IMR-90 (cell line): Measurements from ENCODE around the gene KIF1A. TPM values are rescaled to one million over a fixed set of nuclear protein-coding genes. Genes with fewer than 3 reads are reported as not detected.

Source experiments
- ATAC-seq: fragments of 200-7000 bp; cut with Tn5 transposase; 2 replicates; pipeline ENCODE4 v1.9.1; 2020; ENCODE audit warnings: low read depth, mild to moderate bottlenecking, moderate library complexity
- BruUV-seq: library from RNA; stranded (reverse); fragments of 400-500 nt; replicated peaks from 2 replicates; lab custom pipeline; 2021; lab: Mats Ljungman, UMichigan
- CTCF ChIA-PET: fragments of 300-600 bp; formaldehyde crosslinking; extraction: SDS; loops from one replicate; lab custom pipeline; 2021; ENCODE audit warnings: antibody characterized with exemption; lab: Yijun Ruan, JAX
- POLR2A ChIA-PET: fragments of 300-600 bp; sonication (Branson Sonifier 250); formaldehyde crosslinking; loops from one replicate; lab custom pipeline; 2022; ENCODE audit warnings: antibody characterized with exemption; ENCODE audit not compliant: unreplicated experiment; lab: Charles Lee
- DNase-seq: peaks from one replicate; pipeline ENCODE4 v3.0.0; 2013
- H2AFZ ChIP-seq: replicated peaks from 2 replicates; pipeline ENCODE3; 2013; ENCODE audit warnings: low read length, mild to moderate bottlenecking; ENCODE audit not compliant: poor library complexity
- H2AK5ac ChIP-seq: 2 replicates; pipeline ENCODE4 v1.6.1; 2013; ENCODE audit warnings: low read depth, low read length, inconsistent platforms
- H2AK9ac ChIP-seq: replicated peaks from 2 replicates; pipeline ENCODE3; 2013; ENCODE audit warnings: mild to moderate bottlenecking, low read depth, low read length, moderate library complexity; ENCODE audit not compliant: poor library complexity
- H2BK120ac ChIP-seq: 2 replicates; pipeline ENCODE4 v1.6.1; 2013; ENCODE audit warnings: low read depth, low read length, inconsistent platforms
- H2BK15ac ChIP-seq: 3 replicates; pipeline ENCODE4 v1.6.1; 2013; ENCODE audit warnings: low read depth, low read length, inconsistent platforms
- H2BK20ac ChIP-seq: 2 replicates; pipeline ENCODE4 v1.6.1; 2013; ENCODE audit warnings: low read depth, mild to moderate bottlenecking, inconsistent platforms, low read length, moderate library complexity
- H2BK5ac ChIP-seq: 2 replicates; pipeline ENCODE4 v1.6.1; 2013; ENCODE audit warnings: mild to moderate bottlenecking, low read depth, low read length, inconsistent platforms; ENCODE audit not compliant: poor library complexity, severe bottlenecking
- H3K14ac ChIP-seq: replicated peaks from 2 replicates; pipeline ENCODE4 v1.6.1; 2013; ENCODE audit warnings: low read depth, low read length, inconsistent platforms
- H3K18ac ChIP-seq: 2 replicates; pipeline ENCODE4 v1.6.1; 2013; ENCODE audit warnings: low read depth, low read length, control low read depth
- H3K23ac ChIP-seq: 2 replicates; pipeline ENCODE4 v1.6.1; 2013; ENCODE audit warnings: low read depth, low read length, inconsistent platforms
- H3K27ac ChIP-seq: 2 replicates; pipeline ENCODE4 v1.5.1; 2013; ENCODE audit warnings: mild to moderate bottlenecking, control low read depth, low read length; ENCODE audit not compliant: insufficient read depth
- H3K27me3 ChIP-seq: 2 replicates; pipeline ENCODE4 v1.6.1; 2013; ENCODE audit warnings: low read length; ENCODE audit not compliant: control insufficient read depth, insufficient read depth
- H3K36me3 ChIP-seq: 2 replicates; pipeline ENCODE4 v1.6.1; 2013; ENCODE audit warnings: low read length, mixed read lengths; ENCODE audit not compliant: control insufficient read depth, insufficient read depth
- H3K4ac ChIP-seq: 2 replicates; pipeline ENCODE4 v1.6.1; 2013; ENCODE audit warnings: low read depth, low read length, inconsistent platforms
- H3K4me1 ChIP-seq: 2 replicates; pipeline ENCODE4 v1.6.1; 2013; ENCODE audit warnings: low read length, mixed read lengths; ENCODE audit not compliant: control insufficient read depth, insufficient read depth
- H3K4me2 ChIP-seq: 2 replicates; pipeline ENCODE4 v1.6.1; 2013; ENCODE audit warnings: low read depth, mild to moderate bottlenecking, control low read depth, low read length, moderate library complexity
- H3K4me3 ChIP-seq: 2 replicates; pipeline ENCODE4 v1.5.1; 2013; ENCODE audit warnings: low read depth, mild to moderate bottlenecking, control low read depth, low read length, moderate library complexity; ENCODE audit not compliant: insufficient read depth
- H3K56ac ChIP-seq: 2 replicates; pipeline ENCODE4 v1.6.1; 2013; ENCODE audit warnings: low read length, inconsistent platforms; ENCODE audit not compliant: insufficient read depth; ENCODE audit errors: extremely low read depth
- H3K79me1 ChIP-seq, 2 experiments: 2 replicates each; pipeline ENCODE4 v1.6.1; 2013; ENCODE audit warnings: low read length in 2 of 2, inconsistent platforms in 1 of 2, low read depth in 1 of 2
- H3K9ac ChIP-seq: 2 replicates; pipeline ENCODE4 v1.6.1; 2013; ENCODE audit warnings: low read depth, low read length, control low read depth
- H3K9me1 ChIP-seq: 2 replicates; pipeline ENCODE4 v1.6.1; 2013; ENCODE audit warnings: low read length, inconsistent platforms; ENCODE audit not compliant: insufficient read depth
- H3K9me3 ChIP-seq: 2 replicates; pipeline ENCODE4 v1.6.1; 2013; ENCODE audit warnings: low read length; ENCODE audit not compliant: control insufficient read depth, insufficient read depth
- H4K20me1 ChIP-seq: 2 replicates; pipeline ENCODE4 v1.6.1; 2013; ENCODE audit warnings: low read length, inconsistent platforms; ENCODE audit not compliant: insufficient read depth
- H4K5ac ChIP-seq: 2 replicates; pipeline ENCODE4 v1.6.1; 2013; ENCODE audit warnings: mild to moderate bottlenecking, low read depth, low read length, control low read depth
- H4K8ac ChIP-seq, 2 experiments: 2 replicates each; pipeline ENCODE4 v1.6.1; 2013; ENCODE audit warnings: low read depth in 2 of 2, low read length in 2 of 2, control low read depth in 1 of 2, inconsistent platforms in 1 of 2
- H4K91ac ChIP-seq: 2 replicates; pipeline ENCODE4 v1.6.1; 2013; ENCODE audit warnings: low read depth, low read length, inconsistent platforms; ENCODE audit not compliant: insufficient read depth
- BHLHE40 ChIP-seq: fragments of 150-350 bp; IDR thresholded peaks from 2 replicates; pipeline ENCODE4 v1.6.1; 2016; ENCODE audit warnings: mild to moderate bottlenecking, low read depth, low read length
- CEBPB ChIP-seq: IDR thresholded peaks from 2 replicates; pipeline ENCODE4 v1.6.1; 2012; ENCODE audit warnings: low read depth, low read length, improper control_type of control experiment
- CHD1 ChIP-seq: IDR thresholded peaks from 2 replicates; pipeline ENCODE4 v1.6.1; 2012; ENCODE audit warnings: low read depth, low read length, improper control_type of control experiment
- MAZ ChIP-seq: IDR thresholded peaks from 2 replicates; pipeline ENCODE4 v1.6.1; 2012; ENCODE audit warnings: low read depth, mild to moderate bottlenecking, low read length, improper control_type of control experiment, moderate library complexity, borderline replicate concordance
- MXI1 ChIP-seq: IDR thresholded peaks from 2 replicates; pipeline ENCODE4 v1.6.1; 2012; ENCODE audit warnings: low read depth, mild to moderate bottlenecking, low read length, moderate library complexity, borderline replicate concordance
- NFE2L2 ChIP-seq: fragments of 150-350 bp; IDR thresholded peaks from 2 replicates; pipeline ENCODE4 v1.6.1; 2016; ENCODE audit warnings: low read depth, mild to moderate bottlenecking, low read length
- POLR2A ChIP-seq: IDR thresholded peaks from 2 replicates; pipeline ENCODE4 v1.6.1; 2012; ENCODE audit warnings: mild to moderate bottlenecking, low read depth, low read length
- RAD21 ChIP-seq: IDR thresholded peaks from 2 replicates; pipeline ENCODE4 v1.6.1; 2012; ENCODE audit warnings: low read length, improper control_type of control experiment
- RCOR1 ChIP-seq: IDR thresholded peaks from 2 replicates; pipeline ENCODE4 v1.6.1; 2012; ENCODE audit warnings: mild to moderate bottlenecking, low read length, improper control_type of control experiment; ENCODE audit not compliant: insufficient replicate concordance
- SMC3 ChIP-seq: fragments of 150-350 bp; IDR thresholded peaks from 2 replicates; pipeline ENCODE4 v1.6.1; 2016; ENCODE audit warnings: low read depth, mild to moderate bottlenecking, antibody characterized with exemption, low read length, moderate library complexity
- WGBS, 2 experiments: methylation state at CpG; one replicate each; pipeline versions ENCODE4 v1.1.5 to v1.1.7; 2013; ENCODE audit warnings: missing lambda C conversion rate in 2 of 2; ENCODE audit not compliant: insufficient read length in 1 of 2; ENCODE audit errors: extremely low coverage in 2 of 2; 5-methylcytosine and 5-hydroxymethylcytosine counted together
- dilution Hi-C: fragments of 300-500 bp; cut with HindIII; formaldehyde crosslinking; loops from one replicate; pipeline ENCODE4 v1.14.3; 2018; ENCODE audit warnings: low sequenced_read_pairs; ENCODE audit not compliant: unreplicated experiment
- in situ Hi-C: fragments of 300-500 bp; cut with MboI; formaldehyde crosslinking; loops from 3 replicates; pipeline ENCODE4 v1.14.3; 2019; ENCODE audit warnings: low sequenced_read_pairs, inconsistent platforms, mixed read lengths
- intact Hi-C: fragments of 100-400 bp; cut with micrococcal nuclease; formaldehyde crosslinking; loops from 2 replicates; pipeline ENCODE4 v1.10.0; 2022
- polyA plus RNA-seq, 3 experiments: library from polyadenylated mRNA; depleted of rRNA; stranded (reverse); fragments of >200 nt; gene quantifications; 2 replicates each; pipeline ENCODE4 v1.2.3, GENCODE V29; 2012; ENCODE audit warnings: low replicate concordance in 1 of 3
- total RNA-seq: library from RNA; depleted of rRNA; stranded (reverse); fragments of >200 nt; gene quantifications from 2 replicates; pipeline ENCODE4 v1.2.3, GENCODE V29; 2012
- TF ChIP-seq, protein P1 (sequence below): fragments of 150-350 bp; IDR thresholded peaks from 2 replicates; pipeline ENCODE4 v1.6.1; 2017; ENCODE audit warnings: mild to moderate bottlenecking, antibody characterized with exemption, low read length, low read depth
- TF ChIP-seq, protein P2 (sequence below): conservative IDR thresholded peaks from 2 replicates; pipeline ENCODE4 v1.5.1; 2012; ENCODE audit warnings: mild to moderate bottlenecking, low read depth, low read length, improper control_type of control experiment
- TF ChIP-seq, protein P3 (sequence below): fragments of 150-350 bp; IDR thresholded peaks from 2 replicates; pipeline ENCODE4 v1.6.1; 2016; ENCODE audit warnings: low read depth, mild to moderate bottlenecking, low read length, moderate library complexity, borderline replicate concordance

KIF1A gene
- total and polyA plus RNA-seq, 2 of the 4 experiments (the other 2 are of a cell fraction) = under 0.01 TPM; not detected in 1

DNA sequence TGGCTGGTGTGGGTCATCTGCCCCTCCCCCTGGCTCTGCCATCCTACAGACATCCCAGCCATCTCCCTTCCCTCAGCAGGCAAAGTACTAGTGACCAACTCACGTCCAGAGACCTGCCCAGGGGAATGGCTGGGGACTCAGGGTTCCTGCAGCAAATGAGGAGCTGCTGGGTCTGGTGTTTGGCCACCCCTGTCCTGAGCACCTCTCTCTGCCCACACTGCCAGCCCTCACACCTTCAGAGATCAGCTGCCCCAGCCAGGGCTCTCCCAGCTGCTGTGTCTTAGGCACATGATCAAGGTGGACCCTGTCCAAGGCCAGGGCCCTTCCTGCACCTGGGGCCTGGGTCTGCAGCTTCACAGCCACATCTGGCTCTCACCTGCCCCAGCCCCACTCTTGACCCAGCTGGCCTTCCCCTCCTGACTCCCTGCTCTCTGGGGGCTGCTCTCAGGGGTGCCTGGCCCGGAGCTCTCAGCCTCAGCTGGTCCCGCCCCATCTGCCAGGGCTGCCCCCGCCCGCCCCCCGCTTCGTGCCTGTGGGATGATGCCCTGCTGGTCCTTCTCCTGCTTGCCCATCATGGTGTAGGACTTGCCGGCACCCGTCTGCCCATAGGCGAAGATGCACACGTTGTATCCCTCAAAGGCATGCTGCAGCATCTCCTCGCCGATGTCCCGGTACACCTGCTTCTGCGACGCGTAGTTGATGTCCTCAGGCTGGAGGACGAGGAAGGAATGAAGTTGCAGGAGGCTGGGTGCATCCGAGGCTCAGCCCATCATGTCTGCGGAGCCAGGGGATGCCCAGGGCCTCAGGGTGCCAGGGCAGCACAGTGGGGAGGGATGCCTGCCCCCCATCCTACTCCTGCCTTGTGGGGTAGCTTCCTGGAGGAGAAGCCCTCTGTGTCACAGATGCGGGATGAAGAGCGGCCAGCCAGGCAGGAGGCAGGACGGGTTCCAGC is 32.2 kb downstream of the KIF1A start:
- Histone ChIP-seq H3K4me2 (no peak overlapping the region), H2BK15ac (no peak overlapping the region), H3K9ac (no peak overlapping the region), H2AK9ac (no peak overlapping the region), H2BK5ac (no peak overlapping the region), H4K20me1 (no peaks in the 10 kb centered on the region), H4K5ac (no peak overlapping the region), H4K91ac (no peak overlapping the region), H3K79me1 (no peaks in the 10 kb centered on the region), H3K9me1 (no peaks in the 10 kb centered on the region), H3K27ac (no peak overlapping the region), H3K4me1 (no peaks in the 10 kb centered on the region), H3K4ac (no peak overlapping the region), H4K8ac (no peak overlapping the region), H3K9me3 (no peaks in the 10 kb centered on the region), H3K23ac (no peak overlapping the region), H2AFZ (no peak overlapping the region), H2AK5ac (no peak overlapping the region), H3K14ac (no peak overlapping the region), H3K56ac (no peak overlapping the region), H2BK20ac (no peak overlapping the region), H3K18ac (no peak overlapping the region), H3K4me3 (no peak overlapping the region), H3K27me3 (peaks cover 3% of the 10 kb centered on the region; the same call in 1 of the 2 replicates), H3K36me3 (no peaks in the 10 kb centered on the region), H2BK120ac (no peak overlapping the region)
- intact Hi-C loops = no loop called here
- no peak for ATAC-seq
- POLR2A ChIA-PET = no interaction called here
- CTCF ChIA-PET = no interaction called here
- in situ Hi-C loops = no loop called here
- 67% methylated on average over 6 of the region's 23 CpGs; no CpG with 5 or more reads in 1 of the 2 experiments for WGBS, 2 experiments
- DNase-seq = no peak
- TF ChIP-seq, protein P1, sequence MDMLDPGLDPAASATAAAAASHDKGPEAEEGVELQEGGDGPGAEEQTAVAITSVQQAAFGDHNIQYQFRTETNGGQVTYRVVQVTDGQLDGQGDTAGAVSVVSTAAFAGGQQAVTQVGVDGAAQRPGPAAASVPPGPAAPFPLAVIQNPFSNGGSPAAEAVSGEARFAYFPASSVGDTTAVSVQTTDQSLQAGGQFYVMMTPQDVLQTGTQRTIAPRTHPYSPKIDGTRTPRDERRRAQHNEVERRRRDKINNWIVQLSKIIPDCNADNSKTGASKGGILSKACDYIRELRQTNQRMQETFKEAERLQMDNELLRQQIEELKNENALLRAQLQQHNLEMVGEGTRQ = no peak
- TF ChIP-seq, protein P2, sequence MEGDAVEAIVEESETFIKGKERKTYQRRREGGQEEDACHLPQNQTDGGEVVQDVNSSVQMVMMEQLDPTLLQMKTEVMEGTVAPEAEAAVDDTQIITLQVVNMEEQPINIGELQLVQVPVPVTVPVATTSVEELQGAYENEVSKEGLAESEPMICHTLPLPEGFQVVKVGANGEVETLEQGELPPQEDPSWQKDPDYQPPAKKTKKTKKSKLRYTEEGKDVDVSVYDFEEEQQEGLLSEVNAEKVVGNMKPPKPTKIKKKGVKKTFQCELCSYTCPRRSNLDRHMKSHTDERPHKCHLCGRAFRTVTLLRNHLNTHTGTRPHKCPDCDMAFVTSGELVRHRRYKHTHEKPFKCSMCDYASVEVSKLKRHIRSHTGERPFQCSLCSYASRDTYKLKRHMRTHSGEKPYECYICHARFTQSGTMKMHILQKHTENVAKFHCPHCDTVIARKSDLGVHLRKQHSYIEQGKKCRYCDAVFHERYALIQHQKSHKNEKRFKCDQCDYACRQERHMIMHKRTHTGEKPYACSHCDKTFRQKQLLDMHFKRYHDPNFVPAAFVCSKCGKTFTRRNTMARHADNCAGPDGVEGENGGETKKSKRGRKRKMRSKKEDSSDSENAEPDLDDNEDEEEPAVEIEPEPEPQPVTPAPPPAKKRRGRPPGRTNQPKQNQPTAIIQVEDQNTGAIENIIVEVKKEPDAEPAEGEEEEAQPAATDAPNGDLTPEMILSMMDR = no peak
- no peak for TF ChIP-seq RCOR1
- no peak for TF ChIP-seq MXI1
- no peak for TF ChIP-seq RAD21
- TF ChIP-seq NFE2L2 = no peak
- no peak for TF ChIP-seq CEBPB
- no peak for TF ChIP-seq CHD1
- TF ChIP-seq SMC3 = no peak
- no peak for TF ChIP-seq POLR2A
- TF ChIP-seq, protein P3, sequence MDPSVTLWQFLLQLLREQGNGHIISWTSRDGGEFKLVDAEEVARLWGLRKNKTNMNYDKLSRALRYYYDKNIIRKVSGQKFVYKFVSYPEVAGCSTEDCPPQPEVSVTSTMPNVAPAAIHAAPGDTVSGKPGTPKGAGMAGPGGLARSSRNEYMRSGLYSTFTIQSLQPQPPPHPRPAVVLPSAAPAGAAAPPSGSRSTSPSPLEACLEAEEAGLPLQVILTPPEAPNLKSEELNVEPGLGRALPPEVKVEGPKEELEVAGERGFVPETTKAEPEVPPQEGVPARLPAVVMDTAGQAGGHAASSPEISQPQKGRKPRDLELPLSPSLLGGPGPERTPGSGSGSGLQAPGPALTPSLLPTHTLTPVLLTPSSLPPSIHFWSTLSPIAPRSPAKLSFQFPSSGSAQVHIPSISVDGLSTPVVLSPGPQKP = no peak
- no peak for TF ChIP-seq BHLHE40
- TF ChIP-seq MAZ = no peak
- dilution Hi-C loops = no loop called here
- no TSS peak for BruUV-seq
